AG04450 (cell line): ENCODE measurements around the gene RTN4RL1. TPM values are rescaled to one million over a fixed set of nuclear protein-coding genes. Genes with fewer than 3 reads are reported as not detected.
A peak's percentile ranks its signal among the peaks of the same experiment; 100 is the strongest.

Experiments used
- CTCF ChIA-PET: fragments of 300-600, 350-600 bp; formaldehyde crosslinking; extraction: SDS; loops from one replicate; lab custom pipeline; 2022; ENCODE audit warnings: antibody characterized with exemption, inconsistent platforms; lab: Charles Lee
- POLR2A ChIA-PET: fragments of 350-600 bp; formaldehyde crosslinking; extraction: SDS; loops from one replicate; lab custom pipeline; 2021; ENCODE audit warnings: antibody characterized with exemption, inconsistent platforms; lab: Yijun Ruan, JAX
- DNase-seq: peaks from one replicate; pipeline ENCODE4 v3.0.0-alpha.2; 2011; ENCODE audit warnings: low read depth, low spot score
- H3K27ac ChIP-seq: one replicate; pipeline ENCODE4 v1.5.1; 2012; ENCODE audit warnings: low read depth, low read length, control low read depth
- H3K27me3 ChIP-seq: one replicate; pipeline ENCODE4 v1.6.0; 2012; ENCODE audit warnings: low read length; ENCODE audit not compliant: control insufficient read depth, insufficient read depth
- H3K4me3 ChIP-seq: 2 replicates; pipeline ENCODE4 v1.5.1; 2011; ENCODE audit warnings: mild to moderate bottlenecking, low read depth, low read length, control low read depth
- H3K9me3 ChIP-seq: 2 replicates; pipeline ENCODE4 v1.5.1; 2012; ENCODE audit warnings: low read length; ENCODE audit not compliant: control insufficient read depth, insufficient read depth
- polyA plus RNA-seq: library from polyadenylated mRNA; depleted of rRNA; stranded (reverse); fragments of >200 nt; gene quantifications from 2 replicates; pipeline ENCODE4 v1.2.3, GENCODE V29; 2011; rRNA removed
- small RNA-seq: library from RNA; depleted of rRNA; stranded (forward); fragments of <200 nt; gene quantifications from one replicate; pipeline ENCODE3, GENCODE V24; 2012; ENCODE audit warnings: low read depth; ENCODE audit not compliant: insufficient read length
- TF ChIP-seq, protein P1 (sequence below): IDR thresholded peaks from 2 replicates; pipeline ENCODE4 v1.5.1; 2011; ENCODE audit warnings: low read depth, low read length, control low read depth, inconsistent platforms

RTN4RL1 gene
- polyA plus RNA-seq, 1 experiment: 0.04 TPM

GRCh38 chr17:1888741-1889140 is 136.4 kb downstream of the RTN4RL1 start:
- TF ChIP-seq, protein P1, sequence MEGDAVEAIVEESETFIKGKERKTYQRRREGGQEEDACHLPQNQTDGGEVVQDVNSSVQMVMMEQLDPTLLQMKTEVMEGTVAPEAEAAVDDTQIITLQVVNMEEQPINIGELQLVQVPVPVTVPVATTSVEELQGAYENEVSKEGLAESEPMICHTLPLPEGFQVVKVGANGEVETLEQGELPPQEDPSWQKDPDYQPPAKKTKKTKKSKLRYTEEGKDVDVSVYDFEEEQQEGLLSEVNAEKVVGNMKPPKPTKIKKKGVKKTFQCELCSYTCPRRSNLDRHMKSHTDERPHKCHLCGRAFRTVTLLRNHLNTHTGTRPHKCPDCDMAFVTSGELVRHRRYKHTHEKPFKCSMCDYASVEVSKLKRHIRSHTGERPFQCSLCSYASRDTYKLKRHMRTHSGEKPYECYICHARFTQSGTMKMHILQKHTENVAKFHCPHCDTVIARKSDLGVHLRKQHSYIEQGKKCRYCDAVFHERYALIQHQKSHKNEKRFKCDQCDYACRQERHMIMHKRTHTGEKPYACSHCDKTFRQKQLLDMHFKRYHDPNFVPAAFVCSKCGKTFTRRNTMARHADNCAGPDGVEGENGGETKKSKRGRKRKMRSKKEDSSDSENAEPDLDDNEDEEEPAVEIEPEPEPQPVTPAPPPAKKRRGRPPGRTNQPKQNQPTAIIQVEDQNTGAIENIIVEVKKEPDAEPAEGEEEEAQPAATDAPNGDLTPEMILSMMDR: no peak
- no peak for DNase-seq
- H3K27me3 ChIP-seq: no peaks in the 10 kb centered on the region
- H3K27ac ChIP-seq: no peak overlapping the region
- CTCF ChIA-PET: no interaction called here
- no peaks in the 10 kb centered on the region for H3K9me3 ChIP-seq
- no peak overlapping the region for H3K4me3 ChIP-seq
- POLR2A ChIA-PET: no interaction called here

Small RNA genes lying within 50 kb of the gene (small RNA-seq; reads per million reads assigned to genes)
- gene AC090617.9 (not detected), gene MIR132 (429 reads per million, percentile 93 among the genes with 10 or more reads in this experiment), gene MIR212 (71.0 reads per million, percentile 87 among the genes with 10 or more reads in this experiment), gene OVCA2 (not detected)

Other genes with a start within 250 kb of the RTN4RL1 start
- 5.6 and 5.7 TPM in 2 replicates for gene SMYD4, start 195.4 kb downstream of the RTN4RL1 start, polyA plus RNA-seq
- gene RPA1, start 195.3 kb downstream of the RTN4RL1 start, polyA plus RNA-seq: 52.3 and 56.4 TPM in 2 replicates
- 25.3 and 29.9 TPM in 2 replicates for gene DPH1, start 4.8 kb upstream of the RTN4RL1 start, polyA plus RNA-seq
- gene OVCA2, start 16.7 kb upstream of the RTN4RL1 start, polyA plus RNA-seq: 38.0 and 45.0 TPM in 2 replicates
- 12.7 and 14.4 TPM in 2 replicates for gene HIC1, start 29.8 kb upstream of the RTN4RL1 start, polyA plus RNA-seq